H1 (cell line): ENCODE data around the gene UNC79. TPM values are rescaled to one million over a fixed set of nuclear protein-coding genes. Genes with fewer than 3 reads are reported as not detected.

ENCODE experiments used
- CREB1 ChIP-seq: IDR thresholded peaks from 2 replicates; pipeline ENCODE4 v1.6.1; 2012; ENCODE audit warnings: inconsistent platforms
- EZH2 ChIP-seq: fragments of 200-600 bp; sonication (generic); IDR thresholded peaks from 2 replicates; pipeline ENCODE4 v1.7.1; 2012; ENCODE audit warnings: low read depth, mild to moderate bottlenecking, moderate library complexity, low read length, inconsistent platforms; ENCODE audit not compliant: severe bottlenecking
- JUN ChIP-seq: IDR thresholded peaks from 2 replicates; pipeline ENCODE4 v1.6.1; 2011; ENCODE audit warnings: low read depth, mild to moderate bottlenecking, improper control_type of control experiment, low read length
- JUND ChIP-seq: IDR thresholded peaks from 2 replicates; pipeline ENCODE4 v1.6.1; 2011; ENCODE audit warnings: mild to moderate bottlenecking, improper control_type of control experiment, low read length
- PHF8 ChIP-seq: fragments of 200-600 bp; sonication (generic); conservative IDR thresholded peaks from 2 replicates; pipeline ENCODE4 v1.7.1; 2012; ENCODE audit warnings: low read depth, mild to moderate bottlenecking, inconsistent platforms, low read length, moderate library complexity
- RAD21 ChIP-seq, 2 experiments: IDR thresholded peaks in 1 of 2; conservative IDR thresholded peaks in 1 of 2; 2 replicates each; pipeline ENCODE4 v1.6.1; 2011; ENCODE audit warnings: low read depth in 2 of 2, low read length in 2 of 2, improper control_type of control experiment in 1 of 2, inconsistent platforms in 1 of 2, mild to moderate bottlenecking in 1 of 2, moderate library complexity in 1 of 2
- RBBP5 ChIP-seq: IDR thresholded peaks from 2 replicates; pipeline ENCODE4 v1.7.1; 2012; ENCODE audit warnings: low read depth, mild to moderate bottlenecking, inconsistent platforms, low read length, moderate library complexity, borderline replicate concordance
- RFX5 ChIP-seq: IDR thresholded peaks from 2 replicates; pipeline ENCODE4 v1.6.1; 2011; ENCODE audit warnings: low read depth, low read length, improper control_type of control experiment, borderline replicate concordance
- SIX5 ChIP-seq: IDR thresholded peaks from 2 replicates; pipeline ENCODE4 v1.6.1; 2011; ENCODE audit warnings: mild to moderate bottlenecking, low read depth, low read length
- SP1 ChIP-seq: IDR thresholded peaks from 2 replicates; pipeline ENCODE4 v1.6.1; 2011; ENCODE audit warnings: low read depth, low read length
- TAF1 ChIP-seq: IDR thresholded peaks from 2 replicates; pipeline ENCODE4 v1.6.1; 2011; ENCODE audit warnings: mild to moderate bottlenecking, low read depth, low read length
- polyA plus RNA-seq, 7 experiments: library from polyadenylated mRNA; depleted of rRNA in 3 of 7; stranded (reverse) in 5 of 7; unstranded in 2 of 7; fragments of >200 nt in 5 of 7; fragments of 200-250 nt in 2 of 7; gene quantifications; 1 replicate in 5 of 7; 2 replicates in 1 of 7; 4 replicates in 1 of 7; pipeline versions ENCODE4 v1.2.1 to v1.2.3, GENCODE V29; 2011 to 2013; ENCODE audit warnings: missing spikeins in 2 of 7, mixed read lengths in 2 of 7
- total RNA-seq: library from RNA; stranded (reverse); fragmentation: NEBNext Ultra II Directional; extraction: Animal tissue kit (Norgen Biotek cat#: 25700); gene quantifications from 2 replicates; pipeline ENCODE4 v1.2.1, GENCODE V29; 2021
- TF ChIP-seq, protein P1 (sequence below): IDR thresholded peaks from 2 replicates; pipeline ENCODE4 v1.6.1; 2012; ENCODE audit warnings: low read length, inconsistent platforms
- TF ChIP-seq, protein P2 (sequence below), 3 experiments: IDR thresholded peaks; 1 replicate in 2 of 3; 2 replicates in 1 of 3; pipeline versions ENCODE4 v1.5.1 to v1.6.1; 2011; ENCODE audit warnings: low read length in 3 of 3, mild to moderate bottlenecking in 3 of 3, inconsistent platforms in 2 of 3, low read depth in 1 of 3, moderate library complexity in 1 of 3; ENCODE audit not compliant: insufficient read depth in 1 of 3; ENCODE audit errors: control extremely low read depth in 1 of 3

The UNC79 gene
- total and polyA plus RNA-seq, 2 of the 8 experiments (the other 6 are each of a cell fraction or from before 2014, with no cell fraction given) = 1.8 to 2.3 TPM

DNA sequence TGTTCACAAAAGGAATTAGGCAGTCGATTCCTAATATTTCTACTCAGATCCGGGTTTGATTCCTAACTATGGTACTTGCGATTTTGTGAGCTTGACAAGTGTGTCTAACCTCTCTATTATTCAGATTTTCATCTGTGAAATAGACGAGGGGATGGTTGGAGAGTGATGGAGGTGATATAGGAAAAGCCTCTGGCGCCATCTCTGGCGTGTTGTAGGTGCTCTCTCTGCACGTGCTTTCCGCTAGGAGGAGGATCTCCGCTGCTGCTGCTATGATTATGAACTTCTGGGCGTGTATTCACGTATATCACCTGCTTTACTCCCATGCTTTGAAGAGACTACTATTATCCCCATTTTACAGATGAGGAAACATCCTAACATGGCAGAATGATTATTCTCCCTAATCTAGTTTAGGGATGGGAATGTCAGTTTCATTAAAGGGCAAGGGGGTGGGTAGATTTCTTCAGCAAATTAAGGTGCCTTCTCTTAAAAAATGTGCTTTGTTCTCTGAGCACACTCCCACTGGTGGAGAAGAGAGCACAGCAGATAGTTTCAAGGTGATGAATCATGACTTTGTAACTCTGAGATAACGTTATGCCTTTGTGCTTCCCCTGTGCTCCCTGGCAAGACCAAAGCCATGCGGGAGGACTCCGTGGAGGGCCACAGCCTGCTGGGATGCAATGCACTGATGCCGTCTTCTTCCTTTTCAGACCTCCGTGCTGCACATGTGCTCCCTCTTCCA lies 260.5 kb downstream of the UNC79 start (continued):
- TF ChIP-seq, protein P1, sequence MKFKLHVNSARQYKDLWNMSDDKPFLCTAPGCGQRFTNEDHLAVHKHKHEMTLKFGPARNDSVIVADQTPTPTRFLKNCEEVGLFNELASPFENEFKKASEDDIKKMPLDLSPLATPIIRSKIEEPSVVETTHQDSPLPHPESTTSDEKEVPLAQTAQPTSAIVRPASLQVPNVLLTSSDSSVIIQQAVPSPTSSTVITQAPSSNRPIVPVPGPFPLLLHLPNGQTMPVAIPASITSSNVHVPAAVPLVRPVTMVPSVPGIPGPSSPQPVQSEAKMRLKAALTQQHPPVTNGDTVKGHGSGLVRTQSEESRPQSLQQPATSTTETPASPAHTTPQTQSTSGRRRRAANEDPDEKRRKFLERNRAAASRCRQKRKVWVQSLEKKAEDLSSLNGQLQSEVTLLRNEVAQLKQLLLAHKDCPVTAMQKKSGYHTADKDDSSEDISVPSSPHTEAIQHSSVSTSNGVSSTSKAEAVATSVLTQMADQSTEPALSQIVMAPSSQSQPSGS = no peak
- TF ChIP-seq EZH2 (no peak), JUN (no peak), CREB1 (no peak), PHF8 (no peak), SIX5 (no peak), RAD21 (IDR thresholded peaks at IDR 0.05 in 1 of 2, conservative IDR thresholded peaks at IDR 0.05 in 1 of 2; ENCODE audit: low read depth in 2 of 2, low read length in 2 of 2) (peak; percentile 42 to 56), SP1 (no peak), RBBP5 (no peak), RFX5 (no peak), TAF1 (no peak), JUND (no peak)
- TF ChIP-seq, protein P2, sequence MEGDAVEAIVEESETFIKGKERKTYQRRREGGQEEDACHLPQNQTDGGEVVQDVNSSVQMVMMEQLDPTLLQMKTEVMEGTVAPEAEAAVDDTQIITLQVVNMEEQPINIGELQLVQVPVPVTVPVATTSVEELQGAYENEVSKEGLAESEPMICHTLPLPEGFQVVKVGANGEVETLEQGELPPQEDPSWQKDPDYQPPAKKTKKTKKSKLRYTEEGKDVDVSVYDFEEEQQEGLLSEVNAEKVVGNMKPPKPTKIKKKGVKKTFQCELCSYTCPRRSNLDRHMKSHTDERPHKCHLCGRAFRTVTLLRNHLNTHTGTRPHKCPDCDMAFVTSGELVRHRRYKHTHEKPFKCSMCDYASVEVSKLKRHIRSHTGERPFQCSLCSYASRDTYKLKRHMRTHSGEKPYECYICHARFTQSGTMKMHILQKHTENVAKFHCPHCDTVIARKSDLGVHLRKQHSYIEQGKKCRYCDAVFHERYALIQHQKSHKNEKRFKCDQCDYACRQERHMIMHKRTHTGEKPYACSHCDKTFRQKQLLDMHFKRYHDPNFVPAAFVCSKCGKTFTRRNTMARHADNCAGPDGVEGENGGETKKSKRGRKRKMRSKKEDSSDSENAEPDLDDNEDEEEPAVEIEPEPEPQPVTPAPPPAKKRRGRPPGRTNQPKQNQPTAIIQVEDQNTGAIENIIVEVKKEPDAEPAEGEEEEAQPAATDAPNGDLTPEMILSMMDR (IDR thresholded peaks at IDR 0.05; ENCODE audit: control extremely low read depth in 1 of 3, insufficient read depth in 1 of 3, low read depth in 1 of 3, low read length in 3 of 3) = peak; percentile 53 to 66 (median 59)
